Astrocyte (in vitro differentiated cells and primary cell): Measurements from ENCODE around the gene PAPSS1.

Experiments
- EZH2 ChIP-seq: IDR thresholded peaks from 2 replicates; pipeline ENCODE4 v1.6.1; 2012; ENCODE audit warnings: mild to moderate bottlenecking, low read length, inconsistent platforms; ENCODE audit not compliant: insufficient read depth
- TF ChIP-seq, protein P1 (sequence below): IDR thresholded peaks from 2 replicates; pipeline ENCODE4 v1.5.1; 2011; ENCODE audit warnings: low read depth, mild to moderate bottlenecking, inconsistent platforms, low read length, moderate library complexity; ENCODE audit not compliant: insufficient read depth

DNA sequence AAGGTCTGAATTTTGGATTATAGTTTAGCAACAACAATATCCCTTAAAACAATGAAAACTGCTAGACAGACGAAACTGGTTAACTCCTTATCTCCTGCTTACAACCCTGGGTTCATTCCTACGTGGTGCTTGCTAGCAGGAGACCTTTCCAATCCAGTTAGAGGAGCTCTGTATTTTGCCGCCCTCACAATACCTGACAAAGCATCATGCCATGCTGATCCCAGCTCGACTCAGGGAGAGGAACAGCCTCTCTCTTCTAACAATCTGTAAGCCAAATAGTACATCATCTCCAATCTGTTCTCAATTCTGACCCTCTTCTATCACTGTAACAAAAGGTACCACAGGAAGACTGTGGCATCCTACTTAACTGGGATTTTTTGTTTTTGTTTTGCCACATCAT, 74.4 kb downstream of the PAPSS1 start:
- TF ChIP-seq, protein P1, sequence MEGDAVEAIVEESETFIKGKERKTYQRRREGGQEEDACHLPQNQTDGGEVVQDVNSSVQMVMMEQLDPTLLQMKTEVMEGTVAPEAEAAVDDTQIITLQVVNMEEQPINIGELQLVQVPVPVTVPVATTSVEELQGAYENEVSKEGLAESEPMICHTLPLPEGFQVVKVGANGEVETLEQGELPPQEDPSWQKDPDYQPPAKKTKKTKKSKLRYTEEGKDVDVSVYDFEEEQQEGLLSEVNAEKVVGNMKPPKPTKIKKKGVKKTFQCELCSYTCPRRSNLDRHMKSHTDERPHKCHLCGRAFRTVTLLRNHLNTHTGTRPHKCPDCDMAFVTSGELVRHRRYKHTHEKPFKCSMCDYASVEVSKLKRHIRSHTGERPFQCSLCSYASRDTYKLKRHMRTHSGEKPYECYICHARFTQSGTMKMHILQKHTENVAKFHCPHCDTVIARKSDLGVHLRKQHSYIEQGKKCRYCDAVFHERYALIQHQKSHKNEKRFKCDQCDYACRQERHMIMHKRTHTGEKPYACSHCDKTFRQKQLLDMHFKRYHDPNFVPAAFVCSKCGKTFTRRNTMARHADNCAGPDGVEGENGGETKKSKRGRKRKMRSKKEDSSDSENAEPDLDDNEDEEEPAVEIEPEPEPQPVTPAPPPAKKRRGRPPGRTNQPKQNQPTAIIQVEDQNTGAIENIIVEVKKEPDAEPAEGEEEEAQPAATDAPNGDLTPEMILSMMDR, result no peak
- no peak for TF ChIP-seq EZH2
